Osteocyte (in vitro differentiated cells): ENCODE results near the gene MEGF11. TPM values are rescaled to one million over a fixed set of nuclear protein-coding genes. Genes with fewer than 3 reads are reported as not detected.

Source experiments
- DNase-seq: peaks from one replicate; pipeline ENCODE4 v3.0.0; 2021; ENCODE audit warnings: mixed read lengths; ENCODE audit not compliant: unreplicated experiment; ENCODE audit errors: extremely low spot score
- H3K27ac Mint-ChIP-seq: one replicate; pipeline ENCODE4 v1.8.0; 2021; ENCODE audit warnings: mild to moderate bottlenecking, mixed read lengths; ENCODE audit not compliant: unreplicated experiment
- H3K27me3 Mint-ChIP-seq: one replicate; pipeline ENCODE4 v1.8.0; 2021; ENCODE audit warnings: mixed read lengths; ENCODE audit not compliant: unreplicated experiment
- H3K36me3 Mint-ChIP-seq: one replicate; pipeline ENCODE4 v1.8.0; 2021; ENCODE audit warnings: mixed read lengths; ENCODE audit not compliant: unreplicated experiment
- H3K4me1 Mint-ChIP-seq: one replicate; pipeline ENCODE4 v1.8.0; 2021; ENCODE audit warnings: mixed read lengths; ENCODE audit not compliant: unreplicated experiment
- H3K4me3 Mint-ChIP-seq: one replicate; pipeline ENCODE4 v1.8.0; 2021; ENCODE audit warnings: mild to moderate bottlenecking, moderate library complexity, mixed read lengths; ENCODE audit not compliant: unreplicated experiment
- H3K9me3 Mint-ChIP-seq: one replicate; pipeline ENCODE4 v1.8.0; 2021; ENCODE audit warnings: mixed read lengths; ENCODE audit not compliant: unreplicated experiment
- CTCF ChIP-seq: fragments of 200-600 bp; sonication (generic); IDR thresholded peaks from 2 replicates; pipeline ENCODE4 v1.5.0; 2021; ENCODE audit warnings: antibody characterized with exemption, mild to moderate bottlenecking, moderate library complexity
- total RNA-seq: library from RNA; stranded (reverse); gene quantifications from 2 replicates; pipeline ENCODE4 v1.2.1, GENCODE V29; 2021

The MEGF11 gene
- total RNA-seq, 1 donor from 2014 or later = not detected

DNA sequence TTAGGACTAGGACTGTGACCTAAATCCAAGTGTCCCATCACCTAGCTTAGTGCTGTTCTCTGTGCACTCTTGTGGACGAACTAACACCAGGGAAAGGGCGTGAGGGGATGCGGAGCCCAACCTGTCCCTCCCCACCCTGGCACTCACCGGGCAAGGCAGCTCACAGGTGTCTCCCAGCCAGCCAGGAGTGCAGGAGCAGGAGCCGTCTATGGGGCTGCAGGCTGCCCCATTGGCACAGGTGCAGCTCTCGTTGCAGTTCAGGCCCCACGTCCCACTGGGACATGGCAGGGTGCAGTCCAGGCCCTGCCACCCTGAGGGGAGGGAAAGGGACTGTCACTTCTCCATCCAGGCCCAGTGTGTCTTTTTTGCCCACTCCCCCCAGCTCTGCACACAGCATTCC lies 324.0 kb downstream of the MEGF11 start:
- H3K27me3 Mint-ChIP-seq = peaks cover 11% of the 10 kb centered on the region
- H3K9me3 Mint-ChIP-seq = no peaks in the 10 kb centered on the region
- no peak overlapping the region for H3K27ac Mint-ChIP-seq
- no peak for TF ChIP-seq CTCF
- no peak overlapping the region for H3K4me3 Mint-ChIP-seq
- no peaks in the 10 kb centered on the region for H3K4me1 Mint-ChIP-seq
- no peak for DNase-seq
- H3K36me3 Mint-ChIP-seq = no peaks in the 10 kb centered on the region

GRCh38 chr15:65927545-65927944 lies 326.0 kb downstream of the MEGF11 start:
- Mint-ChIP-seq H3K36me3 (no peaks in the 10 kb centered on the region), H3K9me3 (no peaks in the 10 kb centered on the region), H3K4me1 (no peaks in the 10 kb centered on the region), H3K27ac (no peak overlapping the region), H3K27me3 (peaks cover 6% of the 10 kb centered on the region), H3K4me3 (no peak overlapping the region)
- DNase-seq = no peak
- peak; percentile 23 for TF ChIP-seq CTCF

GRCh38 chr15:65926899-65927298 lies 326.7 kb downstream of the MEGF11 start:
- H3K9me3 Mint-ChIP-seq = no peaks in the 10 kb centered on the region
- no peak for TF ChIP-seq CTCF
- no peak overlapping the region for H3K27ac Mint-ChIP-seq

DNA sequence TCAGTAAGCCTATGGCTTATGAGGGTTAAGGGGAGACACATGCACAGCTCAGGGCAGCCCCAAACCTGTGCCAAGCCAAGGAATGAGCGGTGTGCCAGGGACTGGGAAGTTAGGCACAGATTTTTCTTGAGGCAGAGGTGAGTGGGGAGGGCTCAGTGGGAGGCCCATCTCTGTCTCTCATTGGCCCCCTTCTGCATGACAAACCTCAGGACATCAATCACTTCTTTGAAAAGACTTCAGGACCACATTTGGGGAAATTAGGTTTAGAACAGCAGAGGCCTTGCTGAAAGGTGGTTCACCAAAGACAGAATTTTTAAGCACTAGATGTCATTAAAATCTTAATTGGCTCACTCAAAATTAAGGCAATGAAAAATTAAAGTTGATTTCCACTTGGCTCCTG lies 327.1 kb downstream of the MEGF11 start:
- DNase-seq = no peak
- Mint-ChIP-seq H3K27me3 (no peaks in the 10 kb centered on the region), H3K4me3 (no peak overlapping the region), H3K36me3 (no peaks in the 10 kb centered on the region), H3K27ac (no peak overlapping the region), H3K9me3 (no peaks in the 10 kb centered on the region), H3K4me1 (no peaks in the 10 kb centered on the region)
- no peak for TF ChIP-seq CTCF

More at GRCh38 chr15:65926899-65927298, 326.7 kb downstream of the MEGF11 start:
- no peak for DNase-seq
- Mint-ChIP-seq H3K27me3 (no peaks in the 10 kb centered on the region), H3K4me3 (no peak overlapping the region), H3K4me1 (no peaks in the 10 kb centered on the region), H3K36me3 (no peaks in the 10 kb centered on the region)

DNA sequence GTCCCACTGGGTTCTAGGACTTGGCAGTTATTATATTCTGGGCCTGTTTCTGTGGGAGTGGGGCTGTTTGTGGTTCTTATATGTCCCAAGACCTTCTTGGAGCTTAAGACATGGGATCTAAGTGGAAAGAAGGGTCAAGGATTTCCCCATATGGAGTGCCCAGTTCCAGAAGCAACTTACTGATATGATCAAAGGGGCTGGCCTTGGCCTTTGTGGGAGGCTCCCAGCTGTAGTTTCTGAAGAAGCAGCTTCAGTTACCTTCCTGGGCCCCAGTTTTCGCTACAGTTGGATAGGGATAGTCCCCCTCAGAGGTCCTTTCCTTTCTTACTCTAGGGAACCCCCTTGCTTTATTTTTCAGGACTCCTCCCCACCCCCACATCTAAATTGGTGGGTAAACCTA lies 328.2 kb downstream of the MEGF11 start:
- Mint-ChIP-seq H3K36me3 (no peaks in the 10 kb centered on the region), H3K27me3 (no peaks in the 10 kb centered on the region), H3K4me1 (no peaks in the 10 kb centered on the region), H3K9me3 (no peaks in the 10 kb centered on the region), H3K4me3 (no peak overlapping the region), H3K27ac (no peak overlapping the region)
- TF ChIP-seq CTCF = no peak
- DNase-seq = no peak
